Measurements from ENCODE around the gene INTS1.

INTS1 gene

DNA sequence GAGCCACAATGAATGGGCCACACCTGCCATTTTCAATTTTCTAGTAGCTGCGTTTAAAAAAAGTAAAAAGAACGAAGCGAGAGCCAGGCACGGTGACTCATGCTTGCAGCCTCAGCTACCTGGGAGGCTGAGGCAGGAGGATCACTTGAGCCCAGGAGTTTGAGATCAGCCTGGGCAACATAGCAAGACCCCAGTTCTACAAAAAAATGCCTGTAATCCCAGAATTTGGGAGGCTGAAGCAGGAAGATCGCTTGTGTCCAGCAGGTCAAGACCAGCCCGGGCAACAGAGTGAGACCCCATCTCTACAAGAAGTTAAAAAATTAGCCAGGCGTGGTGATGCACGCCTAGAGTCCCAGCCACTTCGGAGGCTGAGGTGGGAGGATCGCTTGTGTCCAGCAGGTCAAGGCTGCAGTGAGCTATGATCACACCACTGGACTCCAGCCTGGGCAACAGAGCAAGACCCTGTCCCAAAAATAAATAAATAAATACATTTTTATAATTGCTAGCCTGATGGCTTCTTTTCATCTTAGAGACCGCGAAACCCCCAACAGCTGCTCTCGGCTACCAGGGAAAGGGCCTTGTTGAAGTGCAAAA lies 77.0 kb downstream of the INTS1 start:
- Histone ChIP-seq H3K27me3 (ENCODE audit: control insufficient read depth, low read length) (peaks cover 18% of the 10 kb centered on the region), H3K36me3 (ENCODE audit: control insufficient read depth, low read length) (no peaks in the 10 kb centered on the region), H3K9me2 (replicated peaks; ENCODE audit: control insufficient read depth, low read length) (no peaks in the 10 kb centered on the region), H3K79me2 (ENCODE audit: control insufficient read depth, low read length) (no peaks in the 10 kb centered on the region), H3K27ac (ENCODE audit: low read depth, low read length) (no peak overlapping the region), H3K4me3 (ENCODE audit: low read length) (no peak overlapping the region), H3K4me2 (ENCODE audit: low read length) (no peak overlapping the region), H4K20me1 (ENCODE audit: control insufficient read depth, insufficient read depth, low read depth, low read length) (no peaks in the 10 kb centered on the region), H3K9me3 (ENCODE audit: control insufficient read depth, insufficient read depth, low read length) (no peaks in the 10 kb centered on the region), H3F3A (ENCODE audit: control insufficient read depth, insufficient read depth) (no peaks in the 10 kb centered on the region), H3K4me1 (ENCODE audit: control insufficient read depth, low read length) (no peaks in the 10 kb centered on the region)
- TF ChIP-seq EZH2phosphoT487 (IDR thresholded peaks at IDR 0.05; ENCODE audit: borderline replicate concordance, low read length) (no peak), CTCF (IDR thresholded peaks at IDR 0.05; ENCODE audit: low read depth, low read length, poor library complexity, severe bottlenecking) (no peak)

GRCh38 chr7:1426474-1426873 lies 77.7 kb downstream of the INTS1 start:
- H3K4me1 ChIP-seq (ENCODE audit: control insufficient read depth, low read length) = no peaks in the 10 kb centered on the region
- H3F3A ChIP-seq (ENCODE audit: control insufficient read depth, insufficient read depth) = no peaks in the 10 kb centered on the region
- no peaks in the 10 kb centered on the region for H4K20me1 ChIP-seq (ENCODE audit: control insufficient read depth, insufficient read depth, low read depth, low read length)
- TF ChIP-seq CTCF (IDR thresholded peaks at IDR 0.05; ENCODE audit: low read depth, low read length, poor library complexity, severe bottlenecking) (no peak), EZH2phosphoT487 (IDR thresholded peaks at IDR 0.05; ENCODE audit: borderline replicate concordance, low read length) (no peak)
- H3K4me3 ChIP-seq (ENCODE audit: low read length) = no peak overlapping the region
- no peaks in the 10 kb centered on the region for H3K9me3 ChIP-seq (ENCODE audit: control insufficient read depth, insufficient read depth, low read length)
- no peaks in the 10 kb centered on the region for H3K9me2 ChIP-seq (replicated peaks; ENCODE audit: control insufficient read depth, low read length)
- H3K79me2 ChIP-seq (ENCODE audit: control insufficient read depth, low read length) = no peaks in the 10 kb centered on the region
- no peak overlapping the region for H3K4me2 ChIP-seq (ENCODE audit: low read length)
- no peaks in the 10 kb centered on the region for H3K36me3 ChIP-seq (ENCODE audit: control insufficient read depth, low read length)
- H3K27ac ChIP-seq (ENCODE audit: low read depth, low read length) = no peak overlapping the region
- H3K27me3 ChIP-seq (ENCODE audit: control insufficient read depth, low read length) = peaks cover 18% of the 10 kb centered on the region

DNA sequence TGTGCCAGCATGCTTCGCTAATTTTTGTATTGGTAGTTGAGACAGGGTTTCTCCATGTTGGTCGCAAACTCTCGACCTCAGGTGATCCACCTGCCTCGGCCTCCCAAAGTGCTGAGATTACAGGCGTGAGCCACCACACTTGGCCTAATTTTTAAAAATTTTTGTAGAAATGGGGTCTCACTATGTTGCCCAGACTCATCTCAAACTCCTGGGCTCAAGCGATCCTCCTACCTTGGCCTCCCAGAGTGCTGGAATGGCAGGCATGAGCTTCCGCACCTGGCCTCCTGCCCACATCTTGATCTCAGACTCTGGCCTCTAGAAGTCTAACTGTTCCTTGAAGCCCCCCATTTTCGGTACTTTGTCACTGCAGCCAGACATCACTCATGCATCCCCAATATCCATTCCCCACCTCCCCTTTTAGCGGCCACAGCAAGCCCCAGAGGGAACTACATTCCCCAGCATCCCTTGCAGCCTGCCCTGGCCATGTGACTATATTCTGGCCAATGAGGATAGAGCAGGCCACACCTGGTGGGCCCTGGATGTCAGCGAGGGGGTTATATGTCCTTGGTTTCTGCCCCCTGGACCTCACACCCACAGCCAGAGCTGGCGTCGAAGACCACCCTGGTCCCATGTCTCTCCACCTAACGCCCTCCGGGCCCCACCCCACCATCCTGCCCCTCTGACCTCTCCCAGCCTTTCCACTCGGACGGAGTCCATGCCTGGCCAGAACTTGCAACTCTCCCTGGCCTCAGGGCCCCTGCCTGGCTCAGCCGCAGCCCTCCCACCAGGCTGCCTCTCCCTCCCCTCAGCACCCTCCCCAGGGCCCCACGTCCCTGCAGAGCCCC lies 78.7 kb downstream of the INTS1 start:
- Histone ChIP-seq H3K27me3 (ENCODE audit: control insufficient read depth, low read length) (peaks cover 18% of the 10 kb centered on the region), H3K27ac (ENCODE audit: low read depth, low read length) (no peak overlapping the region), H3K79me2 (ENCODE audit: control insufficient read depth, low read length) (no peaks in the 10 kb centered on the region), H3F3A (ENCODE audit: control insufficient read depth, insufficient read depth) (no peaks in the 10 kb centered on the region), H3K4me2 (ENCODE audit: low read length) (no peak overlapping the region), H3K4me1 (ENCODE audit: control insufficient read depth, low read length) (no peaks in the 10 kb centered on the region), H3K9me3 (ENCODE audit: control insufficient read depth, insufficient read depth, low read length) (no peaks in the 10 kb centered on the region), H3K9me2 (replicated peaks; ENCODE audit: control insufficient read depth, low read length) (no peaks in the 10 kb centered on the region), H3K36me3 (ENCODE audit: control insufficient read depth, low read length) (no peaks in the 10 kb centered on the region), H3K4me3 (ENCODE audit: low read length) (no peak overlapping the region), H4K20me1 (ENCODE audit: control insufficient read depth, insufficient read depth, low read depth, low read length) (no peaks in the 10 kb centered on the region)
- no peak for TF ChIP-seq EZH2phosphoT487 (IDR thresholded peaks at IDR 0.05; ENCODE audit: borderline replicate concordance, low read length)

DNA sequence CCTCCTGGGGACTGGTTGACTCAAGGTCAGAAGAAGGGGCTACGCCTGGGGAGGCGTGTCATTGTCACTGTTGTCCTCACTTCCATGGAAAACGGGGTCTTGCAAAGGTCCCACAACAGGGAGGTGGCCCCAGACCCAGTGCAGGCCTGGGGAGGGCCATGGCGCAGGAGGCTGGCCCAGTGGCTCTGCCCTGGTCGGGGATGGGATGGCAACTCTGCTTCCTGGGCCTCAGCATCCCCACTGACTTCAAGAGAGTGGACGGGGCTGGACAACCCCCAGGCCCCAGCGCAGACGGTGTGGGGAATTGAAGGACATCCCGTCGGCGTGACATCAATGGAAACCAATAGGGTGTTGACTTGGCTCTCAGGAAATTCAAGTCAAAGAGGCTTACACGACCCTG lies 80.1 kb downstream of the INTS1 start:
- no peaks in the 10 kb centered on the region for H3K9me3 ChIP-seq (ENCODE audit: control insufficient read depth, insufficient read depth, low read length)
- no peaks in the 10 kb centered on the region for H3K4me1 ChIP-seq (ENCODE audit: control insufficient read depth, low read length)
- H3K9me2 ChIP-seq (replicated peaks; ENCODE audit: control insufficient read depth, low read length) = no peaks in the 10 kb centered on the region
- no peak overlapping the region for H3K4me2 ChIP-seq (ENCODE audit: low read length)
- H3K79me2 ChIP-seq (ENCODE audit: control insufficient read depth, low read length) = no peaks in the 10 kb centered on the region
- H3K36me3 ChIP-seq (ENCODE audit: control insufficient read depth, low read length) = no peaks in the 10 kb centered on the region
- H4K20me1 ChIP-seq (ENCODE audit: control insufficient read depth, insufficient read depth, low read depth, low read length) = no peaks in the 10 kb centered on the region
- H3K27ac ChIP-seq (ENCODE audit: low read depth, low read length) = no peak overlapping the region
- H3F3A ChIP-seq (ENCODE audit: control insufficient read depth, insufficient read depth) = no peaks in the 10 kb centered on the region
- TF ChIP-seq CTCF (IDR thresholded peaks at IDR 0.05; ENCODE audit: low read depth, low read length, poor library complexity, severe bottlenecking) (no peak), EZH2phosphoT487 (IDR thresholded peaks at IDR 0.05; ENCODE audit: borderline replicate concordance, low read length) (no peak)
- H3K4me3 ChIP-seq (ENCODE audit: low read length) = no peak overlapping the region
- peaks cover 18% of the 10 kb centered on the region for H3K27me3 ChIP-seq (ENCODE audit: control insufficient read depth, low read length)
